A549 (cell line): ENCODE measurements around the gene GAS7. TPM values are rescaled to one million over a fixed set of nuclear protein-coding genes. Genes with fewer than 3 reads are reported as not detected.

Experiments
- ATAC-seq, 2 experiments: fragments of 200-7000 bp in 1 of 2; fragments of >200 bp in 1 of 2; cut with Nextera tagmentation in 1 of 2; cut with Tn5 transposase in 1 of 2; 3 replicates each; pipeline versions ENCODE4 v1.8.0 to v1.9.1; 2018 to 2020; ENCODE audit warnings: mild to moderate bottlenecking in 1 of 2, moderate library complexity in 1 of 2
- CTCF ChIA-PET: fragments of 300-600 bp; sonication (Branson Sonifier 250); formaldehyde crosslinking; extraction: SDS; loops from one replicate; lab custom pipeline; 2021; ENCODE audit warnings: antibody characterized with exemption, inconsistent platforms; lab: Yijun Ruan, JAX
- POLR2A ChIA-PET: fragments of 350-600 bp; formaldehyde crosslinking; extraction: SDS; loops from one replicate; lab custom pipeline; 2021; ENCODE audit warnings: antibody characterized with exemption, inconsistent platforms; lab: Yijun Ruan, JAX
- DNase-seq, 2 experiments: peaks; one replicate each; pipeline versions ENCODE4 v3.0.0 to v3.0.0-alpha.2; 2011 to 2016; ENCODE audit warnings: low read depth in 1 of 2, low spot score in 1 of 2
- FAIRE-seq: peaks from 2 replicates; lab custom pipeline; 2011; peaks lifted over from hg19 to GRCh38; lab: Jason Lieb, UNC
- H3K27ac ChIP-seq, 2 experiments: fragments of >200 bp; sonication (Bioruptor Twin); formaldehyde crosslinking; 3 replicates each; pipeline ENCODE4 v1.5.1; 2016 to 2017
- H3K4me1 ChIP-seq: fragments of >200 bp; sonication (Bioruptor Twin); formaldehyde crosslinking; 3 replicates; pipeline ENCODE4 v1.6.1; 2016
- H3K4me2 ChIP-seq: fragments of >200 bp; sonication (Bioruptor Twin); formaldehyde crosslinking; 3 replicates; pipeline ENCODE4 v1.6.1; 2016
- H3K4me3 ChIP-seq: fragments of >200 bp; sonication (Bioruptor Twin); formaldehyde crosslinking; 3 replicates; pipeline ENCODE4 v1.5.1; 2016
- H3K9me3 ChIP-seq: fragments of >200 bp; sonication (Bioruptor Twin); formaldehyde crosslinking; 3 replicates; pipeline ENCODE4 v1.6.1; 2016
- BHLHE40 ChIP-seq: IDR thresholded peaks from 2 replicates; pipeline ENCODE4 v1.6.1; 2012; ENCODE audit warnings: low read depth, low read length, inconsistent platforms
- CHD2 ChIP-seq: fragments of 150-350 bp; IDR thresholded peaks from 2 replicates; pipeline ENCODE4 v1.6.1; 2014; ENCODE audit warnings: low read length; ENCODE audit not compliant: partially characterized antibody
- CHD4 ChIP-seq: fragments of 200-600 bp; sonication (generic); IDR thresholded peaks from 2 replicates; pipeline ENCODE4 v1.6.1; 2016; ENCODE audit warnings: antibody characterized with exemption, mild to moderate bottlenecking, borderline replicate concordance
- EHF ChIP-seq: fragments of 250-450 bp; sonication (Bioruptor Pico); IDR thresholded peaks from 2 replicates; pipeline ENCODE4 v1.5.0; 2020; ENCODE audit warnings: mild to moderate bottlenecking
- EHMT2 ChIP-seq: fragments of 200-600 bp; sonication (generic); IDR thresholded peaks from 2 replicates; pipeline ENCODE4 v1.6.1; 2016; ENCODE audit warnings: antibody characterized with exemption, low read depth, mild to moderate bottlenecking, moderate library complexity
- FOSL2 ChIP-seq, 2 experiments: fragments of 450-650 bp in 1 of 2; fragments of >200 bp in 1 of 2; sonication (Bioruptor Twin) in 1 of 2; formaldehyde crosslinking; IDR thresholded peaks; 2 replicates each; pipeline versions ENCODE4 v1.5.0 to v1.6.1; 2016 to 2020; ENCODE audit warnings: mild to moderate bottlenecking in 1 of 2, moderate library complexity in 1 of 2
- HEYL ChIP-seq: fragments of 250-450 bp; sonication (Bioruptor Pico); IDR thresholded peaks from 2 replicates; pipeline ENCODE4 v1.8.0; 2021; ENCODE audit warnings: mild to moderate bottlenecking, moderate library complexity
- HOXA7 ChIP-seq: fragments of 250-450 bp; sonication (Bioruptor Pico); IDR thresholded peaks from 2 replicates; pipeline ENCODE4 v1.5.0; 2020; ENCODE audit warnings: mild to moderate bottlenecking, moderate library complexity
- HOXB5 ChIP-seq: fragments of 250-450 bp; sonication (Bioruptor Pico); IDR thresholded peaks from 2 replicates; pipeline ENCODE4 v1.5.0; 2020; ENCODE audit warnings: mild to moderate bottlenecking, moderate library complexity
- JUN ChIP-seq, 2 experiments: fragments of >200 bp; sonication (Bioruptor Twin); formaldehyde crosslinking; IDR thresholded peaks; 2 replicates in 1 of 2; 3 replicates in 1 of 2; pipeline ENCODE4 v1.6.1; 2016 to 2017
- KDM5A ChIP-seq: fragments of 200-600 bp; sonication (generic); IDR thresholded peaks from 2 replicates; pipeline ENCODE4 v1.6.1; 2016; ENCODE audit warnings: antibody characterized with exemption, mild to moderate bottlenecking
- RCOR1 ChIP-seq: fragments of 150-350 bp; IDR thresholded peaks from 2 replicates; pipeline ENCODE4 v1.6.1; 2014; ENCODE audit warnings: antibody characterized with exemption, low read length, low read depth
- SMC3 ChIP-seq: fragments of >200 bp; sonication (Bioruptor Twin); formaldehyde crosslinking; IDR thresholded peaks from 3 replicates; pipeline ENCODE4 v1.6.1; 2018; ENCODE audit warnings: inconsistent platforms
- SREBF2 ChIP-seq: fragments of 450-650 bp; IDR thresholded peaks from 2 replicates; pipeline ENCODE4 v1.6.1; 2014; ENCODE audit warnings: mild to moderate bottlenecking, moderate library complexity
- TP53 ChIP-seq: fragments of 250-450 bp; sonication (Bioruptor Pico); IDR thresholded peaks from 2 replicates; pipeline ENCODE4 v1.5.0; 2021; ENCODE audit warnings: mild to moderate bottlenecking, moderate library complexity
- ZSCAN20 ChIP-seq: fragments of 250-450 bp; sonication (Bioruptor Pico); IDR thresholded peaks from 2 replicates; pipeline ENCODE4 v1.8.0; 2022; ENCODE audit warnings: mild to moderate bottlenecking, moderate library complexity
- WGBS: methylation state at CpG from one replicate; pipeline ENCODE4 v1.1.6; 2017; ENCODE audit errors: missing lambda C conversion rate; 5-methylcytosine and 5-hydroxymethylcytosine counted together
- polyA plus RNA-seq, 4 experiments: library from polyadenylated mRNA; depleted of rRNA in 3 of 4; stranded (reverse); fragments of >200 nt; fragmentation: RNase III in 1 of 4; extraction: RNeasy Plus Mini Kit Qiagen cat#74134 plus additional on column Dnase treatment in 1 of 4; gene quantifications; 2 replicates in 3 of 4; 3 replicates in 1 of 4; pipeline ENCODE4 v1.2.3, GENCODE V29; 2011 to 2017
- TF ChIP-seq, protein P1 (sequence below): fragments of 250-450 bp; sonication (Bioruptor Pico); IDR thresholded peaks from 2 replicates; pipeline ENCODE4 v1.5.0; 2020; ENCODE audit warnings: low read depth, mild to moderate bottlenecking, moderate library complexity
- TF ChIP-seq, protein P2 (sequence below): IDR thresholded peaks from 2 replicates; pipeline ENCODE4 v1.6.1; 2012; ENCODE audit warnings: low read depth, borderline replicate concordance
- TF ChIP-seq, protein P3 (sequence below): fragments of 250-450 bp; sonication (Bioruptor Pico); IDR thresholded peaks from 2 replicates; pipeline ENCODE4 v1.5.0; 2021; ENCODE audit warnings: mild to moderate bottlenecking, moderate library complexity, borderline replicate concordance
- TF ChIP-seq, protein P4 (sequence below): IDR thresholded peaks from 2 replicates; pipeline ENCODE4 v1.6.1; 2012
- TF ChIP-seq, protein P5 (sequence below): fragments of 450-650 bp; IDR thresholded peaks from 2 replicates; pipeline ENCODE4 v1.6.1; 2014; ENCODE audit warnings: antibody characterized with exemption

Gene GAS7
- polyA plus RNA-seq, 2 of the 4 experiments (the other 2 are of a cell fraction): 1.3 to 1.5 TPM

DNA sequence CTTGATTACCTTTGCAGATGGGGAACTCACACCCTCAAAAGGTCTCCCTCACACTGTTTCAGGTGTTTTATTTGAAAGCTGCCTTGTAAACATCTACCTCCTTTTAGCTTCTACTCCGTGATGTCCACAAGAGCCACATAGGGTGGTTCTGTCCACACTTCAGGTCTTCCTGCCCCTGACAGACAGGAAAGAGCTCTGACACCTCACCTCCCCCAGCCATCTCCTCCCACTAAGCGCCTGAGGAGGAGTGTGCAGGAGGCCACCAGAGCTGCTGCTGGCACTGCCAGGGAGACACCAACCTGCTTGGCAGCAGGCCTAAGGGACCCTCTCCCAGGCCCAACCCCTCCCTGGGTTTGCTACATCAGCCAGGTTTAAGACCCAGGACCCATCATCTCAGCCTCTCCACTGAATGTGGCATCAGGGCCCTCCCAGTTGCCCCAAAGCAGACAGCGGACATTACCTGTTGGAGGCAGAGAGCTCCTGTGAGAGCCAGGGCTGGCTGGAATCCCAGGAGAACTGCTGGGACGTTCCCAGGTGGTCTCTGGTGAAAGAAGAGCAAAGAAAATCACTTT lies 217.0 kb downstream of the GAS7 start:
- WGBS: 58% methylated on average over 4 of the region's 4 CpGs
- no peak for FAIRE-seq
- H3K4me3 ChIP-seq: no peak overlapping the region

DNA sequence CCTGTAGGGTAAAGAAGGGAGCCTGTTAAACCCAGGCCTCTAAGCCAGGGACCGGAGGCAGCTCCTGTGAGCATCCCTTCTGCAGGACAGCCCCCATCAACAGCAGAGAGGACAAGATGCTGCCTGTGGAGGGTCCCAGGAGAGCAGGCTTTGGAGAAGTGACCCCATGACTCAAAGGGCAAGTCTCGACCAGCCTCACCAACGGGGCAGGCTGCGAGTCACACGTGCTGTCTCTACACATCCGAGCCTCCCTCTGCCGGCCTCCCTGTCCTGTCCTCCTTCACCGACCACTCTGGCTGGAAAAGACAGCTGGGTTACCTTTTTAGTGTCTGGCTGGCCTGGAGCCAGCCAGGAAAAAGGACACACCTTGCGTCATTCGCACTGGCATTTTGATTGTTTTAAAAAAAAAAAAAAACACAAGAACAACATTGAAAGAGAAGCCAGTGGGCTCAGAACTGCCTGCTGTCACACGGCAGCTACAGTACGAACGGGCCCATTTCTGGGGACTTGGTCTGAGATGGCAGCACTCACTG lies 218.9 kb downstream of the GAS7 start:
- peaks cover 18% of the 10 kb centered on the region for H3K4me1 ChIP-seq
- ChIA-PET CTCF (interaction anchor here (0.6 to 14.5 kb wide), 10 partner anchors 8 to 634 kb away, joined by 3 to 232 read pairs (median 4); no protein-coding TSS in a partner anchor), POLR2A (no interaction called here)
- TF ChIP-seq BHLHE40 (no peak), HOXA7 (CRISPR knock-in tag) (no peak), EHMT2 (no peak), HOXB5 (CRISPR knock-in tag) (no peak), CHD2 (no peak), JUN (IDR thresholded peaks at IDR 0.05) (no peak), SREBF2 (no peak), RCOR1 (no peak), CHD4 (no peak), EHF (CRISPR knock-in tag) (no peak), HEYL (CRISPR knock-in tag) (no peak)
- TF ChIP-seq, protein P1, sequence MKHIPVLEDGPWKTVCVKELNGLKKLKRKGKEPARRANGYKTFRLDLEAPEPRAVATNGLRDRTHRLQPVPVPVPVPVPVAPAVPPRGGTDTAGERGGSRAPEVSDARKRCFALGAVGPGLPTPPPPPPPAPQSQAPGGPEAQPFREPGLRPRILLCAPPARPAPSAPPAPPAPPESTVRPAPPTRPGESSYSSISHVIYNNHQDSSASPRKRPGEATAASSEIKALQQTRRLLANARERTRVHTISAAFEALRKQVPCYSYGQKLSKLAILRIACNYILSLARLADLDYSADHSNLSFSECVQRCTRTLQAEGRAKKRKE (CRISPR knock-in tag): no peak
- TF ChIP-seq, protein P2, sequence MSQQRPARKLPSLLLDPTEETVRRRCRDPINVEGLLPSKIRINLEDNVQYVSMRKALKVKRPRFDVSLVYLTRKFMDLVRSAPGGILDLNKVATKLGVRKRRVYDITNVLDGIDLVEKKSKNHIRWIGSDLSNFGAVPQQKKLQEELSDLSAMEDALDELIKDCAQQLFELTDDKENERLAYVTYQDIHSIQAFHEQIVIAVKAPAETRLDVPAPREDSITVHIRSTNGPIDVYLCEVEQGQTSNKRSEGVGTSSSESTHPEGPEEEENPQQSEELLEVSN: no peak
- TF ChIP-seq, protein P3, sequence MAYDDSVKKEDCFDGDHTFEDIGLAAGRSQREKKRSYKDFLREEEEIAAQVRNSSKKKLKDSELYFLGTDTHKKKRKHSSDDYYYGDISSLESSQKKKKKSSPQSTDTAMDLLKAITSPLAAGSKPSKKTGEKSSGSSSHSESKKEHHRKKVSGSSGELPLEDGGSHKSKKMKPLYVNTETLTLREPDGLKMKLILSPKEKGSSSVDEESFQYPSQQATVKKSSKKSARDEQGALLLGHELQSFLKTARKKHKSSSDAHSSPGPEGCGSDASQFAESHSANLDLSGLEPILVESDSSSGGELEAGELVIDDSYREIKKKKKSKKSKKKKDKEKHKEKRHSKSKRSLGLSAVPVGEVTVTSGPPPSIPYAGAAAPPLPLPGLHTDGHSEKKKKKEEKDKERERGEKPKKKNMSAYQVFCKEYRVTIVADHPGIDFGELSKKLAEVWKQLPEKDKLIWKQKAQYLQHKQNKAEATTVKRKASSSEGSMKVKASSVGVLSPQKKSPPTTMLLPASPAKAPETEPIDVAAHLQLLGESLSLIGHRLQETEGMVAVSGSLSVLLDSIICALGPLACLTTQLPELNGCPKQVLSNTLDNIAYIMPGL (CRISPR knock-in tag): no peak
- WGBS: 46% methylated on average over 13 of the region's 13 CpGs
- DNase-seq: peak in 1 of 2 experiments; percentile 51
- 0 out of 6 replicates have a peak overlapping the region, but pooled peaks of 1 of the 2 experiments have one; percentile 38 for H3K27ac ChIP-seq
- H3K4me2 ChIP-seq: peak overlapping the region; percentile 16; the same call in 1 of the 3 replicates
- no peak for FAIRE-seq
- no peak overlapping the region for H3K4me3 ChIP-seq
- no peaks in the 10 kb centered on the region for H3K9me3 ChIP-seq
- peak in 1 of 2 experiments; percentile 44; a peak in 2 of 6 replicates for ATAC-seq

More for the DNA sequence above, 217.0 kb downstream of the GAS7 start:
- Histone ChIP-seq H3K4me2 (no peak overlapping the region), H3K27ac (no peak overlapping the region), H3K4me1 (peaks cover 18% of the 10 kb centered on the region)
- no peak for ATAC-seq
- TF ChIP-seq HOXA7 (CRISPR knock-in tag): no peak
- TF ChIP-seq FOSL2 (IDR thresholded peaks at IDR 0.05): no peak
- no peak for TF ChIP-seq FOSL2 (CRISPR knock-in tag; IDR thresholded peaks at IDR 0.05)
- TF ChIP-seq SMC3: no peak
- TF ChIP-seq TP53 (CRISPR knock-in tag): no peak
- TF ChIP-seq, protein P4, sequence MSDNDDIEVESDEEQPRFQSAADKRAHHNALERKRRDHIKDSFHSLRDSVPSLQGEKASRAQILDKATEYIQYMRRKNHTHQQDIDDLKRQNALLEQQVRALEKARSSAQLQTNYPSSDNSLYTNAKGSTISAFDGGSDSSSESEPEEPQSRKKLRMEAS: no peak
- TF ChIP-seq, protein P5, sequence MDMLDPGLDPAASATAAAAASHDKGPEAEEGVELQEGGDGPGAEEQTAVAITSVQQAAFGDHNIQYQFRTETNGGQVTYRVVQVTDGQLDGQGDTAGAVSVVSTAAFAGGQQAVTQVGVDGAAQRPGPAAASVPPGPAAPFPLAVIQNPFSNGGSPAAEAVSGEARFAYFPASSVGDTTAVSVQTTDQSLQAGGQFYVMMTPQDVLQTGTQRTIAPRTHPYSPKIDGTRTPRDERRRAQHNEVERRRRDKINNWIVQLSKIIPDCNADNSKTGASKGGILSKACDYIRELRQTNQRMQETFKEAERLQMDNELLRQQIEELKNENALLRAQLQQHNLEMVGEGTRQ: no peak
- no peak for TF ChIP-seq CHD2
- TF ChIP-seq ZSCAN20 (CRISPR knock-in tag): no peak
- no peak for TF ChIP-seq KDM5A
- TF ChIP-seq EHMT2: no peak
- TF ChIP-seq, all 56 proteins: peak for 0
- no peak for DNase-seq
- CTCF ChIA-PET: interaction anchor here (0.6 to 14.5 kb wide), 17 partner anchors 10 to 404 kb away, joined by 3 to 232 read pairs (median 4); no protein-coding TSS in a partner anchor
- POLR2A ChIA-PET: no interaction called here
- H3K9me3 ChIP-seq: no peaks in the 10 kb centered on the region
